AG09319 (cell line): ENCODE results near the gene AGMO.

ENCODE experiments used
- DNase-seq: peaks from one replicate; pipeline ENCODE4 v3.0.0-alpha.2; 2010; ENCODE audit warnings: low read depth; ENCODE audit errors: extremely low read depth
- TF ChIP-seq, protein P1 (sequence below): IDR thresholded peaks from 2 replicates; pipeline ENCODE4 v1.5.1; 2011; ENCODE audit warnings: low read depth, mild to moderate bottlenecking, inconsistent platforms, low read length, moderate library complexity

The AGMO gene

DNA sequence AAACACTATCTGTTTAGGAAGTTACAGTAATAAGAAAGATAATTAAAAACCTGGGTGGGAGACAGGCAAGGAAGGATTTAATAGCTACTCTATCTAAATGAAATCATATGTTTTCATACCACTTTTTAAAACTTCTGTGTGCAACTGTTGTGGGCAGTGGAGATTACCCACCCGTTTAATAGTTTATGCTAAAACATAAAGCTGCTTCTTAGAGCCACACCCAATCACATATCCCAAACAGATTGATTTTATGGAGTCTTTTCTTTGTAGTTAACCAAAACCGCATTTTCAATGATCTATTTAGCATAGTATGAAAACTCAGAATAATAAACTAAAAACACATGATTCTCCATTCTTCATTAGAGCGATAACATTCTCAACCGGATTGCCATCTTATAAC is 304.1 kb downstream of the AGMO start:
- TF ChIP-seq, protein P1, sequence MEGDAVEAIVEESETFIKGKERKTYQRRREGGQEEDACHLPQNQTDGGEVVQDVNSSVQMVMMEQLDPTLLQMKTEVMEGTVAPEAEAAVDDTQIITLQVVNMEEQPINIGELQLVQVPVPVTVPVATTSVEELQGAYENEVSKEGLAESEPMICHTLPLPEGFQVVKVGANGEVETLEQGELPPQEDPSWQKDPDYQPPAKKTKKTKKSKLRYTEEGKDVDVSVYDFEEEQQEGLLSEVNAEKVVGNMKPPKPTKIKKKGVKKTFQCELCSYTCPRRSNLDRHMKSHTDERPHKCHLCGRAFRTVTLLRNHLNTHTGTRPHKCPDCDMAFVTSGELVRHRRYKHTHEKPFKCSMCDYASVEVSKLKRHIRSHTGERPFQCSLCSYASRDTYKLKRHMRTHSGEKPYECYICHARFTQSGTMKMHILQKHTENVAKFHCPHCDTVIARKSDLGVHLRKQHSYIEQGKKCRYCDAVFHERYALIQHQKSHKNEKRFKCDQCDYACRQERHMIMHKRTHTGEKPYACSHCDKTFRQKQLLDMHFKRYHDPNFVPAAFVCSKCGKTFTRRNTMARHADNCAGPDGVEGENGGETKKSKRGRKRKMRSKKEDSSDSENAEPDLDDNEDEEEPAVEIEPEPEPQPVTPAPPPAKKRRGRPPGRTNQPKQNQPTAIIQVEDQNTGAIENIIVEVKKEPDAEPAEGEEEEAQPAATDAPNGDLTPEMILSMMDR, result no peak

DNA sequence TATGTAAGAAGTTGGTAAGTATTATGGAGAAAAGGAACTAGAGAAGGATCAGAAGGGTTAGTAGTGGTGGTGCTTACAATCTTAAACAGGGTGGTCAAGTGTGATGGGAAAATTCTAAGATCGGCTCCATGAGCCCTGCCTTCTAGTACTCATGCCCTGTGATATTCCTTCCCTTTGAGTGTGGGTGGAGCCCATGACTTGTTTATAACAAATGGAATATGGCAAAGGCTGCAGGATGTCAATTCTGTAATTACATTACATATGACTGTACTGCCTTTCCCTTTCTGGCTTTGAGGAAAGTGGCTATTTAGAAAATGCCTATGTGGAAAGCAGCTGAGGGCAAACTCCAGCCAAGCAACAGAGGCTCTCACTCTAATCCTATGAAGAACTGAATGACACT is 309.6 kb downstream of the AGMO start:
- DNase-seq, result no peak
- TF ChIP-seq, protein P1, result no peak

More for the DNA sequence above, 304.1 kb downstream of the AGMO start:
- no peak for DNase-seq

DNA sequence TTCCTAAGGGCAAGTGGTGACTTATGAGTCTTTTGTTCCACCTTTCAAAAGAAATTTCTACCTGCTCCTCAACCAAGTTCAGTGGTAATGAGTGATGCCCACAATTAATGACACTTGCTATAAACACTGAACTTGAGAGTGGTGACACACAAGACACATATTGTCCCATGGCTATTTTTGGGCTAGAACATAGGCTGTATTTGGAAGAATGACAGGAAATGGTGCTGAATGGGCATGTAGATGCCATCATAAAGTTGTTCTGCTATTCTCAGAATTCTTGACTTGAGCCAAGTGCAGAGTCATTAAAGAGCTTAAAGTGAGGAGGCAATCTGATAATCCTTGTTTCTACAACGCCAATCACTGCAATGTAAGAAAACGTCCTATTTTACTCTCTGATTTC is 313.3 kb downstream of the AGMO start:
- TF ChIP-seq, protein P1, result no peak

DNA sequence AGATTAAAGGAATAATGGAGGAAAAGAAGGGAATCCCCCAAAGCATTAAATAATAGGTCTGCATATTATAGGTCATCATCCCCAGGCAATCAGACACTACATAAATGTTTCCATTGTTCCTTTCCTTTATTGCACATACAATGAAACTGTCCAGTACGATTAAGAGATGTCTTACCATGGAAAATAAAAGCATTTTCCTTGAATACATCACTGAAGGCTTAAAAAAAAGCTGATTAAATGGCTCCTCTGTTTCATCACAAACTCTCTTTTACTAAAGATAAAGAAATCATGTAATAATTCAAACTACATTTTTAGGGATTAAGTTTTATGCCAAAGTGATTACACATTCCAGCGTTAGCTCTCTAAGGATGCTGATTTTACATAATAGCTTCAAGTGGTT is 316.0 kb downstream of the AGMO start:
- TF ChIP-seq, protein P1, result no peak
- no peak for DNase-seq

More for the DNA sequence above, 313.3 kb downstream of the AGMO start:
- DNase-seq, result no peak

DNA sequence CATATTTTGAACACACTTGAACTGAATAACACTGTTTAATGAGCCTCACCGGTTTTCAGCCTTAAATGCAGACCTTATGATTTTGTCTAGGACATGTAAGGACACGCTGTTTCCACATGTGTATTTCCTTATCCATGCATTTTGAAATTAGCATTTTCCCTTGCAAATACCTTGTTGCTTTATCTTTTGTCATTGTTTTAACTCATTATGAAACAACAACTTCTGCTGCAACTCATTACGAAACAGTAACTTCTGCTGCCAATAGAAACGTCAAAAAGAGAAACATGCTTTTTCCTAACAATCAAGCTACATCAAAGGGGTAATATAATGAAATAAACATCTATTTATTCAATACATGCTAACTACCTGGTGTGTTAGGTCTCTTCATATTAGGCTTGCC is 322.0 kb downstream of the AGMO start:
- DNase-seq, result no peak
- TF ChIP-seq, protein P1, result no peak

DNA sequence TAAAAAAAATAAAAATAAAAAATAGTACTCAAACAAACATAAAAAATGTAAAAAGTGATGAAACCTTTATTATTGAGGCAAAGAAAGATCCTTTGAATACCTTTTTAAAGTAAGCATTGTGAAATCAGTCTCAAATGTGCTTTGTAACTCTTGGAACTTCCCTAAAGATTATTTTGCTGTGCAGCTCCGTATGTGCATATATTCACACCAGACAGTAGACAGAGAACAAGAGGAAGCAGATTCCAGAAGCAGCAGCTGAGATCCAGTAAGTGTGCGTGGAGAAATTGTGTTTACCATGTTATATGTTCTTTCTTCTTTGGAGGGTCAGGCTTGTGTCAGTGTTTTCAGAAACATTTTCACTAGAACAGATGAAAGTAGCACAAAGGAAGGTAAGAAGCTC is 324.9 kb downstream of the AGMO start:
- TF ChIP-seq, protein P1, result no peak
- no peak for DNase-seq

DNA sequence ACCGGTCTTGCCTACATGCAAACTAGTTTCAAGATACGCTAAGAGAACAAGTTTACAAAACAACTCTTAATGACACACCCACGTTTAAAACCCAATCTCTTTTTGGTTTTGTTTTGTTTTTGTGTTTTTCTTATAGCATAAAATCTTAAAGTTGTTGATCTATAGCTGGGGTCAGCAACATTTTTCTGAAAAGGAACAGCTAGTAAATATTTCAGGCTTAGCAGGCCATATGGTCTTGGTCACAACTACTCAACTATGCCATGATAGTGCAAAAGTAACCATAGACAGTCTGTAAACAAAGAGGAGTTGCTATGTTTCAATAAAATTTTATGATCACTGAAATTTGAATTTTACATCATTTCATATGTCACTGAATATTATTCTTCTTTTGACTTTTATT is 327.4 kb downstream of the AGMO start:
- DNase-seq, result no peak
- TF ChIP-seq, protein P1, result no peak
